ENCODE results near the gene SMIM12. TPM values are rescaled to one million over a fixed set of nuclear protein-coding genes. Genes with fewer than 3 reads are reported as not detected.

The SMIM12 gene
- total RNA-seq, 1 donor from 2014 or later, result 66.2 TPM

DNA sequence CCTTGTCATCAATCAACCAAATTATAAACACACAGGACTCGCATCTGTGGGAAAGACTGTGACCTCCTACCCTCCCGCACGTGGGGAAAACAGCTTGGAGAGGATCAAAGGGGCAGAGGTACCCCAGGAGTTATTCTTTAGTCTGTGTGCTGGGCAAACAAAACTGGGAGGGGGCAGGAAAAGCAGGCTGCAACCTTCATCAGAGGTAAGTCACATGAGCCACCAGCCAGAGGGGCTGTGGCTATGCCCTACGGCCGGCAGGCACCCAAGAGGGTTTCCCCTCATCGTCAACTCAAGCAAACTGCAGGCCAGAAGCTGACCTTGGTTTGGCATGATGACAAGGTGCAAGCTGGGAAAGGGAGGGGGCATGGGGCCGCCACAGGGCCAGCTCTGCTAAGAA is 12.5 kb downstream of the SMIM12 start:
- intact Hi-C loops (cut with micrococcal nuclease), result no loop called here
- Mint-ChIP-seq H3K9me3 (no peaks in the 10 kb centered on the region), H3K27me3 (ENCODE audit: insufficient read depth) (no peaks in the 10 kb centered on the region), H3K36me3 (ENCODE audit: low read depth) (peaks cover 6% of the 10 kb centered on the region), H3K4me1 (ENCODE audit: low read depth) (peaks cover 4% of the 10 kb centered on the region), H3K27ac (no peak overlapping the region), H3K4me3 (no peak overlapping the region)
- no peak for DNase-seq (ENCODE audit: low spot score)

DNA sequence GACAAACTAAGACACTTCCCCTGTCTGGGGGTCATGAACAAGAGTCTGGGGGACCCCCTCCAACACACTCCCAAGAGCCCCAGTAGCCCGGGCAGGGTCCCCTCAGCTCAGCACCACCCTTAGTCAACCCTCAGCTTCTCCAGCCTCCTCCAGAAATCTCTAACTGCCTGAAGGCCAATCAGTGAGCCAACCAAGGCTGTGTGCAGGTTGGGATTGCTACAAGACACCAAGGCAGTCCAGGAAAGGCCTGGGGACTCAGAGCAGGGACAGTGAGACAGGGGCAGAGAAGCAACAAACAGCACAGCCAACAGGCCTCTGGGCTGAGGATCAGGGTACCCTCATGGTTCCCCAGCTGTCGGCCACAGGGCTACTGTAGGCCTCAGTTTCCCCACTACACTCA is 13.3 kb downstream of the SMIM12 start:
- no peak overlapping the region for H3K27ac Mint-ChIP-seq
- peaks cover 4% of the 10 kb centered on the region for H3K4me1 Mint-ChIP-seq (ENCODE audit: low read depth)
- peaks cover 6% of the 10 kb centered on the region for H3K36me3 Mint-ChIP-seq (ENCODE audit: low read depth)
- DNase-seq (ENCODE audit: low spot score), result no peak
- H3K27me3 Mint-ChIP-seq (ENCODE audit: insufficient read depth), result no peaks in the 10 kb centered on the region
- no peaks in the 10 kb centered on the region for H3K9me3 Mint-ChIP-seq
- H3K4me3 Mint-ChIP-seq, result no peak overlapping the region
- intact Hi-C loops (cut with micrococcal nuclease), result no loop called here

DNA sequence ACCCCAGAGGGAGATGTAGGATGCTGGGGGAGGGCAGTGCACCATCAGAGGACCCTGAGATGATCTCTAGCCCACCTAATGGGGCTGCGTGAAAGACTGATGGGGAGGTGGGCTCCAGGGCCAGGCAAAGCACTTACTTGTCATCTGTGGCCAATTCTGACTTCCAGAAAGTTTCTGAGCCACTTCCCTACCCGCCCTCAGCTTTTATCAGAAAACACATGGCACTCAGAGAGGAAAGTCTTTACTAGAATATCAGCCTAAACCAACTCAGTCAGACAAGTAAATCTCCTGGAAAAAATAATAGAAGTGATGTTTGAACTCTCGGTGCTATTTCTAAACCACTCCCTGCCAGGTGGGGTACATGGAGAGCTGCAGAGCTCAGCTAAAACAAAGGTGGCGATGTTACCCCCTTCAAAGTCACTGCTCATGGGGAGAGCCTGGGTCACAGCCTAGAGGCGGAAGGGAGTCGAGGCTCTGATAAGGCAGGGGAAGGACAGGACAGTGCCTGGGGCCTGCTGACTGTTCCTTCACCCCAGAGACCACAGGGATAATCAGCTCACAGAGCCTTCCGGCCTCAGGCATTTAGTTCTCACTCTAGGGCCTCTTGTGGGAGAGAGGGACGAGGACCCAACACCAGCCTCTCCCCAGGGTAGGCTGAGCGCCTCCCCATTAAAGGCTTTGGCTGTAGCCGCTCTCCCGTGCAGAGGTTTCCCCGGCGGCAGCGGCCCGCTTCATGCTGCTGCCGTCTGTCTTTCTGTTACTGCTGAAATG is 14.2 kb downstream of the SMIM12 start:
- no peak overlapping the region for H3K27ac Mint-ChIP-seq
- H3K4me3 Mint-ChIP-seq, result no peak overlapping the region
- intact Hi-C loops (cut with micrococcal nuclease), result no loop called here
- H3K36me3 Mint-ChIP-seq (ENCODE audit: low read depth), result peaks cover 2% of the 10 kb centered on the region
- H3K4me1 Mint-ChIP-seq (ENCODE audit: low read depth), result peaks cover 4% of the 10 kb centered on the region
- H3K9me3 Mint-ChIP-seq, result no peaks in the 10 kb centered on the region
- H3K27me3 Mint-ChIP-seq (ENCODE audit: insufficient read depth), result no peaks in the 10 kb centered on the region
- DNase-seq (ENCODE audit: low spot score), result no peak

DNA sequence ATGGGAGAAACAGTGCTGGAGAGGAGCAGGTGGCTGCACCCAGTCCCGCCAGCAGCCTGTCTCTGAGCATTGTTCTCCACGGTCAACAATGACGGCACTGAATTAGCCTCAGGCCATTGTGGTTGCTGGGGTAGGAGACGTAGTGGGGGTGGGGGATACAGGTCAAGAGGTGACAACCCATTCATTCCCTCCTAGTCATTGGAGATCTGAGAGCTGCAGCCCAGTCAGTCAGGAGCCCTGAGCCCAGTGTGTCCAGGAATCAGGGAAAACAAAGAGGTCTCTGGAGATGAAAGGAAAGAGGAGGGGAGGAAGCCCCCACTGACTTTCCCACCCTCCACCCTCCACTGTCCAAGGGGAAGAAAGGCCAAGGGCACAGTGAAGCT is 15.3 kb downstream of the SMIM12 start:
- Mint-ChIP-seq H3K4me1 (ENCODE audit: low read depth) (peaks cover 4% of the 10 kb centered on the region), H3K36me3 (ENCODE audit: low read depth) (peaks cover 2% of the 10 kb centered on the region), H3K9me3 (no peaks in the 10 kb centered on the region), H3K27me3 (ENCODE audit: insufficient read depth) (no peaks in the 10 kb centered on the region), H3K27ac (no peak overlapping the region), H3K4me3 (no peak overlapping the region)
- intact Hi-C loops (cut with micrococcal nuclease), result no loop called here
- no peak for DNase-seq (ENCODE audit: low spot score)

DNA sequence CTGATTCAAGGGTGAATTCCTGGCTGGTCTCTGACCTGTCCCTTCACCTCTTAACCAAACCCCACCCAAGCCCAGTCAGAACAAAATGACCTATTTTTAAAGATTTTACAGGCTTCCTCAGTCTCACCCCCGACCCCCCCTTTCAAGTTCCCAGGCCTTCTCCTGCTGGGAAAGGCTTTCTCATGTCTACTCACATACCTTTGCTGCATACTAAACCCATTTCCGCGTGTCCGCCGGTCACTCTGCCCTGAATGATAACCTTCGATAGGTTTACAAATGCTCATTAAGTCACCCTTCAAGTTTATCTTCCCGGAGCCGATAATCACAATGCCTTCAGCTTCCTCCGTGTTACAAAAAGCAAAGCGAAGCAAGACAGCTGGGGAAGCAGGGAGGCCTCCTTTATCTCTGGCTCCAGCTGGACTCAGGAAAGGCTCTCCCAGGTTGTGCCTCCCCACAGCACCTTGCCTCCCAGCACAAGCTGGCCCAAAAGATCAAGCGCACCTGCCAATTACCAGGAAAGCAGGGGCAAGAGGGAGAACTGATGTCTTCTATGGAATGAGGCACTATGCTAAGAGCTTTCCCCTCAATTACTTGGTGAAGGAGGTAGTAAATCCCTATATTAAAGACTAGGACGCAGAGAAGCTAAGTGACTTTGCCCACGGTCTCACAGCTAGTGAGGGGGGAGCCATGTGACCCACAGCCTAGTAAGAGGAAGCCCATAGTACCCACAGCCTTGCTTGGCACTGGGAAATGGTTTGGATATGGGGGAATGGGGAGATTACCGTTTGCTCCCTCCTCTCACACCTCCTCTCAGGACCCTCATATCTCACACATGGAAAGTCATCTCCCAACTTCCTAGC is 15.9 kb downstream of the SMIM12 start:
- intact Hi-C loops (cut with micrococcal nuclease), result no loop called here
- H3K27ac Mint-ChIP-seq, result no peak overlapping the region
- H3K36me3 Mint-ChIP-seq (ENCODE audit: low read depth), result no peaks in the 10 kb centered on the region
- no peaks in the 10 kb centered on the region for H3K9me3 Mint-ChIP-seq
- H3K4me1 Mint-ChIP-seq (ENCODE audit: low read depth), result peaks cover 4% of the 10 kb centered on the region
- DNase-seq (ENCODE audit: low spot score), result no peak
- no peaks in the 10 kb centered on the region for H3K27me3 Mint-ChIP-seq (ENCODE audit: insufficient read depth)
- H3K4me3 Mint-ChIP-seq, result no peak overlapping the region

DNA sequence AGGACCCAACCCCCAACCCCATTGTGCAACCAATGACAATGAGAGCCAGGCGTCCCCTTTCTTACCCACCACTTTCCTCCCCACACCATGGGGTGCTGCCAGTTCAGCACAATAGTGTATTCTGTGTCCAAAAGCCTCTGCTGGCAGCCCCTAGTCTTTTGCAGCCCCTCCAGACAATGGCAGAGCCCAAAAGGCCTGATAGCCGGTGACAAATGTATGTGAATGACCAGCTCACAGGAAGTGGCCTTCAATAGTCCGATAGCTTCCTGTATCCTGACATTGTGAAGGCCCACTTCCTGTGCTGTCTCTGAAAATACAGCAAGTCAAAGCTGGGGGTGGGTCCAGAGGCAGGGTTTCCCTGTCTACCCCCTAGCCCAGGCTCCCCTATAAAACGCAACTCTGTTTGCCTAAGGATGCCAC is 16.6 kb downstream of the SMIM12 start:
- Mint-ChIP-seq H3K4me3 (no peak overlapping the region), H3K9me3 (no peaks in the 10 kb centered on the region), H3K27me3 (ENCODE audit: insufficient read depth) (no peaks in the 10 kb centered on the region), H3K4me1 (ENCODE audit: low read depth) (peaks cover 4% of the 10 kb centered on the region), H3K36me3 (ENCODE audit: low read depth) (no peaks in the 10 kb centered on the region), H3K27ac (no peak overlapping the region)
- no peak for DNase-seq (ENCODE audit: low spot score)
- intact Hi-C loops (cut with micrococcal nuclease), result no loop called here

DNA sequence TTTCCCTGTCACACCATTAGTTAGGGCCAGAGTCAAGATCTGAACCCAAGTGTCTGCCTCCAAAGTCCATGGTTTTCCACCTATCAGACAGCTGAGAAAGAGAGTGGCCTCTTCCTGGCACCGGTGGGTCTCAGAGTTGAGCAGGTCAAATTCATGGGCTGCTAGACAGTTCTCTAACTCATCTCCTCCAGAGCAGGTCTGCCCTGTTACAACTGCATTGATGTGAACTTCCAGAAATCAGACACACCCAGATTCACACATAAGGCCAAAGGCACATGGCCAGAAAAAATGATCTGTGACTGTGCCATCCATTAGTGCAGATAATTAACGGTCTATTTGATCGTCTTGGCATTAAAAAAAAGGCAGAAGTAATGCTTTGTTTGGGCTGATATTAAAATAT is 17.5 kb downstream of the SMIM12 start:
- Mint-ChIP-seq H3K27ac (no peak overlapping the region), H3K27me3 (ENCODE audit: insufficient read depth) (no peaks in the 10 kb centered on the region), H3K4me1 (ENCODE audit: low read depth) (peaks cover 4% of the 10 kb centered on the region), H3K36me3 (ENCODE audit: low read depth) (no peaks in the 10 kb centered on the region), H3K9me3 (no peaks in the 10 kb centered on the region), H3K4me3 (no peak overlapping the region)
- intact Hi-C loops (cut with micrococcal nuclease), result no loop called here
- DNase-seq (ENCODE audit: low spot score), result no peak

DNA sequence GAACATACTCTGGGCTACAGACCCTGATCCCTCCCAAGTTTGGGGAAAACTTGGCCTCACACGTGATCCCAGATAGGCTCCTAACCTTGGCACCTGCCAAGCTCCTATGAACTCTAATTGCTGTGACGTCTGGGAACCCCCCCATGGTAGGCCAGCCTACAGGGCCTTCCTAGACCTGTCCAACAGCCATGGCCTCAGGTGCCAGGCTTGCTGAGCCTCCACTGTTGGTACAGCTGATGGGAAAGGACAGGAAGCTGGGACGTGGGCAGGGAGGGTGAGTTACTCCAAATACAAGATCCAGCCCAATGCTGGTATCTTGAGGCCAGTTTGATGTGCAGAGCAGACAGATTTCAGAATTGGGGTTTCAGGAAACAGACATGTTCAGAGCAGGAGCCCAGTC is 19.1 kb downstream of the SMIM12 start:
- intact Hi-C loops (cut with micrococcal nuclease), result no loop called here
- no peak for DNase-seq (ENCODE audit: low spot score)
- Mint-ChIP-seq H3K36me3 (ENCODE audit: low read depth) (no peaks in the 10 kb centered on the region), H3K4me3 (no peak overlapping the region), H3K4me1 (ENCODE audit: low read depth) (peaks cover 4% of the 10 kb centered on the region), H3K27me3 (ENCODE audit: insufficient read depth) (no peaks in the 10 kb centered on the region), H3K9me3 (no peaks in the 10 kb centered on the region), H3K27ac (no peak overlapping the region)

DNA sequence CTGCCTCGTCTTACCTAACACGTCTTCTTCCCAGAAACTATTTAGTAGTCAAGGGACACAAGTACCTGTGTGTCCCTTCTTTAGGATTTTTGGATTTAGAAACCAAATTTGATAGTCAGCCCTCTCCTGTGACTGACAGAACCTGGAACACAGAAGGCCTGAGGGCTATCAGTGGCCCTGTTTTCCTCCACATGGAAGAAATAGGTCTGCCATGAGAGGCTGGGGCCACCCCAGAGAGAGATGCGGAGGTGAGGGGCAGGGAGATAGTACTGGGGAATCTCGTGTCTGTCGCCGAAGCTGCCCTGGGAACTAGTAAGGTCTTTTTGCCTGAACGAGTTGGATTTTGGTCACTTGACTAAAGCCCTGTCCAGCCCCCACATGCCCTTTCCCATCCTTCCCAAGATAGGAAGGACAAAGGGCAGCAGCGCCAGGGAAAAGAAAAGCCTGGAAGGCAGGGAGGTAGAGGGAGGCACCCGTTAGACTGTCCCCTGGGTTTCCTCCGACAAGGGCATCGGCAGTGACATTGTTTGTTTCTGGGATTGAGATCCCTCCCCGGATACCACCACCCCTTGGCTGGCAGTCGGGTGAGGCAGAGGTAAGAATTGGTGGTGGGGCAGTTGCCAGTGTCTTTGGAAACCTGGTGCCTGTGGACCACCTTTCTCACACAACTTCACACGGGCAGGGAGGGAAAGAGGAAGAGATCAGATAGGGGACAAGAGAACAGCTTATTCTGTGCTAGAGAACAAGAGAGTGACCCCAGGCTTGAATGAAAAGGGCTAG is 19.8 kb downstream of the SMIM12 start:
- H3K27ac Mint-ChIP-seq, result no peak overlapping the region
- intact Hi-C loops (cut with micrococcal nuclease), result no loop called here
- no peaks in the 10 kb centered on the region for H3K36me3 Mint-ChIP-seq (ENCODE audit: low read depth)
- peaks cover 4% of the 10 kb centered on the region for H3K4me1 Mint-ChIP-seq (ENCODE audit: low read depth)
- H3K27me3 Mint-ChIP-seq (ENCODE audit: insufficient read depth), result no peaks in the 10 kb centered on the region
- DNase-seq (ENCODE audit: low spot score), result no peak
- H3K4me3 Mint-ChIP-seq, result no peak overlapping the region
- H3K9me3 Mint-ChIP-seq, result no peaks in the 10 kb centered on the region

DNA sequence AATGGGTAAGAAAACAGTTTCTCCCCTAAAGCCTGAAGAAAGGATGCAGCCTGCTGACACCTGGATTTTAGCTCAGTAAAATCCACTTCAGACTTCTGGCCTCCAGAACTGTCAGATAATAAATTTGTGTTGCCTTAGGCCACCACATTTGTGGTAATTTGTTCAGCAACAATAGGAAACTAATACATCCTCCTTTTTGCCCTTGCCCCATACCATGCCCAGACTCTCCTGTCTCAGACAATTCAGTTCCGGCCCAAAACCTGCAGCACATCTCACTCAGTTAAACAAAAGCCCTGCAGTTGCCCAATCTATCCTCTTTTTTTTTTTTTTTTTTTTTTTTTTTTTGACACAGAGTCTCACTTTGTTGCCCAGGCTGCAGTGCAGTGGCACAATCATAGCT is 25.8 kb downstream of the SMIM12 start:
- no peaks in the 10 kb centered on the region for H3K36me3 Mint-ChIP-seq (ENCODE audit: low read depth)
- H3K4me3 Mint-ChIP-seq, result no peak overlapping the region
- no peaks in the 10 kb centered on the region for H3K4me1 Mint-ChIP-seq (ENCODE audit: low read depth)
- intact Hi-C loops (cut with micrococcal nuclease), result no loop called here
- no peaks in the 10 kb centered on the region for H3K27me3 Mint-ChIP-seq (ENCODE audit: insufficient read depth)
- no peak overlapping the region for H3K27ac Mint-ChIP-seq
- no peaks in the 10 kb centered on the region for H3K9me3 Mint-ChIP-seq
- no peak for DNase-seq (ENCODE audit: low spot score)

DNA sequence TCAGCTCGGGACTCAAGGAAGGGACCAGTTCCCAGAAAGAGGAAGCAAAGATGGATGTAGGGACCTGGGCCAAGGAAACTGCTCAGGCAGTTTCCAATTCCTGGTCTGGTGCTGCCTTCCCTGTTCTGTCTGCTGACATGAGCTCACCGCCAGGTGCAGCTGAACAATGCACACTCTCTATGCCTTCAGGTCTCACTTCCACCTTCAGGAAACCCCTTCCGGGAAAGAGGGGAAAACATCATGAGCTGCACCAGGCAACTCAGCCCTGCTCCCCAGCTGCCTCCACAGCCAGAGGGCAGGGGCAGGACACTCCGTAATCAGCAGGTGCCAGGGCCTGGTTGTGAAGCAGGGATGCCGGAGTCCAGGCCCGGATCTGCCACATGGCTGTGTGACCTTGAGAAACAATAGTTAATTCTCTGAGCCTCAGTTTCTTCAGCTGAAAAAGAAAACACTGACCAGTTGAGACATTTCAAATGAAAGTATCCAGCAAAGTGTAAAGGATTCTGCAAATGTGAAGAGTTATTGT is 27.8 kb downstream of the SMIM12 start:
- Mint-ChIP-seq H3K36me3 (ENCODE audit: low read depth) (no peaks in the 10 kb centered on the region), H3K4me1 (ENCODE audit: low read depth) (no peaks in the 10 kb centered on the region), H3K27ac (no peak overlapping the region), H3K27me3 (ENCODE audit: insufficient read depth) (no peaks in the 10 kb centered on the region), H3K9me3 (no peaks in the 10 kb centered on the region), H3K4me3 (no peak overlapping the region)
- intact Hi-C loops (cut with micrococcal nuclease), result no loop called here
- DNase-seq (ENCODE audit: low spot score), result no peak

DNA sequence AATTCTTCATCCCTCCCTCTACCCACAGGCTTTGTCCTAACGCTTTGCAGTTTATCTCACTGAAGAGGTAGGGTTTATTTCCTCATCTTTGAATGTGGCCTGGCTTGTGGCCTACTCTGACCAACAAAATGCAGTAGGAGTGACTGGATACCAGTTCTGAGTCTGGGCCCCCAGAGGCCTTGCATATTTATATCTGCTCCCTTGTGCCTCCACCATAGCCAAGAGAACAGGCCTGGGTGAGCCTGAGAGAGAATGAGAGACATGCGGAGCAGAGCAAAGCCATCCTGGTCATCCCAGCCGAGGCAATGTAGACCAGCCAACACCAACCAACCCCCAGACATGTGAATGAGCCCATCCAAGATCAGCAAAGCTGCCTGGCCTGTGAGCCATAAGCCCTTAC is 30.3 kb downstream of the SMIM12 start:
- Mint-ChIP-seq H3K4me1 (ENCODE audit: low read depth) (no peaks in the 10 kb centered on the region), H3K27me3 (ENCODE audit: insufficient read depth) (no peaks in the 10 kb centered on the region), H3K36me3 (ENCODE audit: low read depth) (no peaks in the 10 kb centered on the region), H3K27ac (no peak overlapping the region), H3K9me3 (no peaks in the 10 kb centered on the region), H3K4me3 (no peak overlapping the region)
- intact Hi-C loops (cut with micrococcal nuclease), result no loop called here
- no peak for DNase-seq (ENCODE audit: low spot score)

DNA sequence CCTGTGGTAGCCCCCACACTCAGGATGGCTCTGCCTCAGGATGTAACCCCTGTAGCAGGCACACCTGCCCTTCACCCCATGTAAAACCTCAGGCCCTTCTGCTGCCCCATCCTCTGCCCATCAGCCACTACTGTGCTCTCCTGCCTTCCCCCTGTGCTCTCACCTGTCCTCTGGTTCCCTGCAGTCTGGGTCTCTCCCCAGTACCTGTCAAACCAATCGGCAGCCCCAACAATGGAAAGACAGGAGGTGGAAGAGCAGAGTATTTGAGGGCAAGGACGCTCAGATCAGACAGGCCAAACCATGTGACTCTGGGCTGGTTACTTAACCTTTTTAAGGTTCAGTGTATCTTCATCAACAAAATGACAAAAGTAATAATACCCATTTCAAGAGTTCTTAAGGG is 30.9 kb downstream of the SMIM12 start:
- Mint-ChIP-seq H3K27ac (no peak overlapping the region), H3K27me3 (ENCODE audit: insufficient read depth) (no peaks in the 10 kb centered on the region), H3K36me3 (ENCODE audit: low read depth) (no peaks in the 10 kb centered on the region), H3K4me1 (ENCODE audit: low read depth) (no peaks in the 10 kb centered on the region), H3K9me3 (no peaks in the 10 kb centered on the region), H3K4me3 (no peak overlapping the region)
- DNase-seq (ENCODE audit: low spot score), result no peak
- intact Hi-C loops (cut with micrococcal nuclease), result no loop called here
